Measurements from ENCODE around the gene MCF2L.

MCF2L gene

DNA sequence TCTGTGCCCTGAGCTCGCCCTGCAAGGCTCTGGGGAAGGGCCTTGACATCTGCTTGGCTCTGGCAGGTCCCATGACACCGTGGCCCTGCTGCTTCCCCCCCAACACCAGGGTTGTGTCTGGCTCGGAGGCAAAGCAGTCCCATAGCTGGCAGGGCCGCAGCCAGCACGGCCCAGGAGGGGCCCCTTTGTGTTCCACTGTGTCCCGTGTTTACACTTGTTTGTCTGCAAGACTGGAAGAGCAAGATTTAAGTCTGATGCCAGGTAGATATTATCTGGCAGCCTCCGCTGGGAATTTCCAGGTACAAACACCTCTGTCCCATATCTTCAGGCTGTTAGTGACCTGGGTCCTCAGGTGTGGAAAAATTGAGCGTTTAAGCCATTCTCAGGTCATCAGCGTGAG lies 44.3 kb downstream of the MCF2L start:
- H2BK120ac ChIP-seq (ENCODE audit: low read depth, low read length): no peak overlapping the region
- no peak overlapping the region for H4K8ac ChIP-seq (ENCODE audit: low read depth, low read length)
- no peak for DNase-seq (ENCODE audit: low spot score)
- H2AFZ ChIP-seq (ENCODE audit: low read length): no peak overlapping the region
- no peak overlapping the region for H2BK12ac ChIP-seq (ENCODE audit: low read length)
- H3K9ac ChIP-seq (ENCODE audit: low read depth, low read length, poor library complexity): peak overlapping the region; percentile 39
- no peak overlapping the region for H4K91ac ChIP-seq (ENCODE audit: low read depth, low read length, poor library complexity)
- peaks cover 19% of the 10 kb centered on the region for H3K79me1 ChIP-seq (ENCODE audit: low read depth, low read length)
- no peak overlapping the region for H3K23ac ChIP-seq (ENCODE audit: low read depth, low read length, poor library complexity)
- H3K18ac ChIP-seq (ENCODE audit: low read length): no peak overlapping the region
- peaks cover 0 to 5% of the 10 kb centered on the region in 2 donors for H3K4me1 ChIP-seq (ENCODE audit: control insufficient read depth in 2 of 2, insufficient read depth in 1 of 2, low read depth in 1 of 2, low read length in 2 of 2)
- no peak overlapping the region for H3K14ac ChIP-seq (ENCODE audit: low read length)
- H3K36me3 ChIP-seq (replicated peaks in 1 of 2; ENCODE audit: control insufficient read depth in 2 of 2, insufficient read depth in 2 of 2, low read length in 2 of 2): peaks cover 10 to 48% of the 10 kb centered on the region in 2 donors
- H2BK15ac ChIP-seq (ENCODE audit: low read length): no peak overlapping the region
- no peak overlapping the region for H2BK5ac ChIP-seq (ENCODE audit: low read length)
- peak overlapping the region; percentile 84 for H2AK5ac ChIP-seq (ENCODE audit: low read depth, low read length)
- H3K9me3 ChIP-seq (replicated peaks in 1 of 2; ENCODE audit: control insufficient read depth in 2 of 2, insufficient read depth in 1 of 2, low read depth in 1 of 2, low read length in 2 of 2): peaks cover 5 to 16% of the 10 kb centered on the region in 2 donors
- H3K4ac ChIP-seq (ENCODE audit: low read length): no peak overlapping the region
- WGBS, 2 donors (ENCODE audit: extremely low coverage in 2 of 2, insufficient read length in 2 of 2, insufficient replicate concordance in 1 of 2): no CpG with 5 or more reads among the region's 9 CpGs
- no peak overlapping the region for H3K27ac ChIP-seq (replicated peaks; ENCODE audit: low read length)
- no peak overlapping the region for H3K4me3 ChIP-seq (ENCODE audit: low read length in 2 of 2)
- no peak overlapping the region for H3K4me2 ChIP-seq (ENCODE audit: insufficient read depth, low read length, poor library complexity, severe bottlenecking)
- no peaks in the 10 kb centered on the region for H3K27me3 ChIP-seq (ENCODE audit: control insufficient read depth in 3 of 3, insufficient read depth in 3 of 3, low read depth in 1 of 3, low read length in 3 of 3)

DNA sequence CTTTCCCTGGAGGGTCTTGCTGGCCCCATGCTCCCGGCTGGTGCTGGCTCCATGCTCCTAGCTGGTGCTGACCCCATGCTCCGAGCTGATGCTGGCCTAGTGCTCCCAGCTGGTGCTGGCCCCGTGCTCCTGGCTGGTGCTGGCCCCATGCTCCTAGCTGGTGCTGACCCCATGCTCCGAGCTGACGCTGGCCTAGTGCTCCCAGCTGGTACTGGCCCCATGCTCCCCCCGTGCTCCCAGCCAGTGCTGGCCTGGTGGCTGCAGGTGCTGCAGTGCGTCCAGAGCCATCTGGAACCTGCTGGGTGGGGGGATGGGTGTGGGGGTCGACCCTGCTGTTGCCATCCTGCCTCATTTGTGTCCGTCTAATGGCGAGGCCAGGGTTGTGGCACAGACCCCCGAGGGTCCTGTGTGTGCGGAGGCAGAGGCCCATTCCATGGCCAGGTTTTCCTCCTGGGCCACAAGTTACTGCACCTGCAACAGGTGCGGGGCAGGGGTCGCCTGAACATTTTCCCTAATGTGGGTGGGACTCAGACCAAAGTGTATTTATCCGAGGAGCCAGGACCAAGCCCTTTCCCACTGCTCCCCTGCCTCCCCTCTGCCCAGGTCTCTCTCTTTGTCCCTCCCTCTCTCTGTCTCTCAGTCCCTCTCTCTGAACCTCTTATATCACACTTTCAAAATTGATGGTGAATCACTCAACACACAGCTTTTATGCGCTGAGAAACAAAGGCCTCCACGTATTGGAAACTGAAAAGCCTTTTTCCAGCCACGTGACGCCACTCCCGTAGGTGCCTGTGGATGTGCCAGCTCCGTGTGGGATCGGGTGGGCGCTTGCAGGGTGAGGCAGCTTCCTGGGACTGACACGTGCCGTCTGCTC lies 45.1 kb downstream of the MCF2L start:
- Histone ChIP-seq H3K4me2 (ENCODE audit: insufficient read depth, low read length, poor library complexity, severe bottlenecking) (no peak overlapping the region), H4K8ac (ENCODE audit: low read depth, low read length) (peak overlapping the region; percentile 17), H2AK5ac (ENCODE audit: low read depth, low read length) (peak overlapping the region; percentile 91), H4K91ac (ENCODE audit: low read depth, low read length, poor library complexity) (peak overlapping the region; percentile 19), H3K9ac (ENCODE audit: low read depth, low read length, poor library complexity) (peak overlapping the region; percentile 40), H3K14ac (ENCODE audit: low read length) (peak overlapping the region; percentile 75), H2BK5ac (ENCODE audit: low read length) (no peak overlapping the region), H2AFZ (ENCODE audit: low read length) (no peak overlapping the region), H3K23ac (ENCODE audit: low read depth, low read length, poor library complexity) (peak overlapping the region; percentile 44), H3K4ac (ENCODE audit: low read length) (no peak overlapping the region), H3K36me3 (replicated peaks in 1 of 2; ENCODE audit: control insufficient read depth in 2 of 2, insufficient read depth in 2 of 2, low read length in 2 of 2) (peaks cover 10 to 56% of the 10 kb centered on the region in 2 donors), H3K4me3 (ENCODE audit: low read length in 2 of 2) (no peak overlapping the region), H3K27me3 (ENCODE audit: control insufficient read depth in 3 of 3, insufficient read depth in 3 of 3, low read depth in 1 of 3, low read length in 3 of 3) (no peaks in the 10 kb centered on the region), H2BK15ac (ENCODE audit: low read length) (no peak overlapping the region), H2BK120ac (ENCODE audit: low read depth, low read length) (no peak overlapping the region), H3K27ac (replicated peaks; ENCODE audit: low read length) (no peak overlapping the region), H2BK12ac (ENCODE audit: low read length) (no peak overlapping the region), H3K4me1 (ENCODE audit: control insufficient read depth in 2 of 2, insufficient read depth in 1 of 2, low read depth in 1 of 2, low read length in 2 of 2) (peaks cover 0 to 5% of the 10 kb centered on the region in 2 donors), H3K79me1 (ENCODE audit: low read depth, low read length) (peaks cover 19% of the 10 kb centered on the region), H3K18ac (ENCODE audit: low read length) (peak overlapping the region; percentile 80), H3K9me3 (replicated peaks in 1 of 2; ENCODE audit: control insufficient read depth in 2 of 2, insufficient read depth in 1 of 2, low read depth in 1 of 2, low read length in 2 of 2) (peaks cover 5 to 8% of the 10 kb centered on the region in 2 donors)
- no peak for DNase-seq (ENCODE audit: low spot score)
- no CpG with 5 or more reads among the region's 25 CpGs for WGBS, 2 donors (ENCODE audit: extremely low coverage in 2 of 2, insufficient read length in 2 of 2, insufficient replicate concordance in 1 of 2)

DNA sequence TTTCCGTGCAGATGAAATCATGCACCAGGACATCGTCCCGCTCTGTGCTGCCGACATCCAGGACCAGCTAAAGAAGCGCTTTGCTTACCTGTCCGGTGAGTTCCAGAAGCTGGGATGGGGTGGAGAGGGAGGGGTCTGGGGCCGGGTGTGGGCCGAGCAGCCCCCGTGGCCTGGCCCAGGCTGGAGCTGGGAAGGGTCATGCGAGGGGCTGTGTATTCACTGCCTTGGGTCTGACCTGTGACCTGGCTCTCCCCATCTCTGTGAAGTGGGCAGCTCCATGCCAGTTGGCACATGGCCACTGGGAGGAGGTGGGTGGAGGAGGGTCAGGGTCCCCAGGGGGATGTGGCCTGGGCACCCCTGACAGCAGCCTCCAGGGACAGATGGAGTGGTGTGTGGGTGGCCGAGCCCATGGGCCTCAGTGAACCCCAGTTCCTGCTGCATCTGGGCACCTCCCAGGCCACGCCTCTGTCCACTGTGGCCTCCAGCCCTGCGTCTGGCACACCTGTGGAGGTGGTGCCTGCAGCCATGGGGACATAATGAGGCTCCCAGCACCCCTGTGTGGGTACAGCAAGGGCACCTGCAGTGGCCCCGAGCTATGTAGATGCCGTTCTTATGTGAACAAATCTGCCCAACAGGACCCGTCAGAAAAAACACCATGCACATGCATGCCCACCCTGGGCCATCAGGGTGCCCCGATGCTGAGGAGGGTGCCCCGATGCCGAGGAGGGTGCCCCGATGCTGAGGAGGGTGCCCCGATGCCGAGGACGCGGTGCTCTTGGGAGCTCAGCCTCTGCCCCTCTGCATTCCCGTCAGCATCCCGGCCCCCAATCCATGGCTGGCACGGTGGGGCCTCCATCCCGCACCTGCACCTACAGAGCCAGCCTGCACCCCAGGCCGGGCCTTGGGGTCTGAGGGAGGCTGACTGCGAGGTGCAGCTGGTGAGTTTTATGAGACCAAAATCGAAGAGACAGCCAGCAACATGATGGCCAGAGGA lies 46.0 kb downstream of the MCF2L start:
- Histone ChIP-seq H3K27ac (replicated peaks; ENCODE audit: low read length) (no peak overlapping the region), H3K27me3 (ENCODE audit: control insufficient read depth in 3 of 3, insufficient read depth in 3 of 3, low read depth in 1 of 3, low read length in 3 of 3) (no peaks in the 10 kb centered on the region), H2AK5ac (ENCODE audit: low read depth, low read length) (peak overlapping the region; percentile 91), H3K18ac (ENCODE audit: low read length) (peak overlapping the region; percentile 81), H3K14ac (ENCODE audit: low read length) (peak overlapping the region; percentile 75), H3K9ac (ENCODE audit: low read depth, low read length, poor library complexity) (peak overlapping the region; percentile 40), H2AFZ (ENCODE audit: low read length) (no peak overlapping the region), H3K4ac (ENCODE audit: low read length) (no peak overlapping the region), H3K4me3 (ENCODE audit: low read length in 2 of 2) (no peak overlapping the region), H3K79me1 (ENCODE audit: low read depth, low read length) (peaks cover 19% of the 10 kb centered on the region), H2BK12ac (ENCODE audit: low read length) (no peak overlapping the region), H3K4me1 (ENCODE audit: control insufficient read depth in 2 of 2, insufficient read depth in 1 of 2, low read depth in 1 of 2, low read length in 2 of 2) (peaks cover 0 to 5% of the 10 kb centered on the region in 2 donors), H3K23ac (ENCODE audit: low read depth, low read length, poor library complexity) (peak overlapping the region; percentile 59), H3K36me3 (replicated peaks in 1 of 2; ENCODE audit: control insufficient read depth in 2 of 2, insufficient read depth in 2 of 2, low read length in 2 of 2) (peaks cover 10 to 65% of the 10 kb centered on the region in 2 donors), H2BK120ac (ENCODE audit: low read depth, low read length) (peak overlapping the region; percentile 97), H4K91ac (ENCODE audit: low read depth, low read length, poor library complexity) (no peak overlapping the region), H2BK5ac (ENCODE audit: low read length) (no peak overlapping the region), H3K9me3 (replicated peaks in 1 of 2; ENCODE audit: control insufficient read depth in 2 of 2, insufficient read depth in 1 of 2, low read depth in 1 of 2, low read length in 2 of 2) (peaks cover 5 to 7% of the 10 kb centered on the region in 2 donors), H2BK15ac (ENCODE audit: low read length) (no peak overlapping the region), H4K8ac (ENCODE audit: low read depth, low read length) (no peak overlapping the region), H3K4me2 (ENCODE audit: insufficient read depth, low read length, poor library complexity, severe bottlenecking) (no peak overlapping the region)
- no peak for DNase-seq (ENCODE audit: low spot score)
- WGBS, 2 donors (ENCODE audit: extremely low coverage in 2 of 2, insufficient read length in 2 of 2, insufficient replicate concordance in 1 of 2): no CpG with 5 or more reads among the region's 31 CpGs

Measured in neuronal stem cell (in vitro differentiated cells).